H9 (cell line): ENCODE results near the gene MYO1D. TPM values are rescaled to one million over a fixed set of nuclear protein-coding genes. Genes with fewer than 3 reads are reported as not detected.

Experiments used
- DNase-seq: peaks from one replicate; pipeline ENCODE4 v3.0.0-alpha.2; 2017
- H2AFZ ChIP-seq: one replicate; pipeline ENCODE4 v1.6.1; 2013; ENCODE audit warnings: mild to moderate bottlenecking, low read length, control low read depth, moderate library complexity
- H2AK5ac ChIP-seq: 2 replicates; pipeline ENCODE4 v1.6.1; 2013; ENCODE audit warnings: low read length, control low read depth, mixed read lengths; ENCODE audit not compliant: insufficient read length
- H2BK120ac ChIP-seq: one replicate; pipeline ENCODE4 v1.6.1; 2013; ENCODE audit warnings: low read depth, mild to moderate bottlenecking, low read length, control low read depth, inconsistent platforms; ENCODE audit not compliant: poor library complexity, severe bottlenecking
- H2BK12ac ChIP-seq: 2 replicates; pipeline ENCODE4 v1.6.1; 2013; ENCODE audit warnings: low read length, control low read depth, mixed read lengths, low read depth; ENCODE audit not compliant: insufficient read length
- H2BK15ac ChIP-seq: 2 replicates; pipeline ENCODE4 v1.6.1; 2013; ENCODE audit warnings: low read depth, low read length, control low read depth
- H2BK20ac ChIP-seq: one replicate; pipeline ENCODE4 v1.6.1; 2013; ENCODE audit warnings: low read depth, mild to moderate bottlenecking, low read length, control low read depth, inconsistent platforms; ENCODE audit not compliant: poor library complexity, severe bottlenecking
- H2BK5ac ChIP-seq: 2 replicates; pipeline ENCODE4 v1.6.1; 2013; ENCODE audit warnings: low read length, control low read depth, mixed read lengths; ENCODE audit not compliant: insufficient read length
- H3K14ac ChIP-seq: 2 replicates; pipeline ENCODE4 v1.6.1; 2013; ENCODE audit warnings: low read length, control low read depth; ENCODE audit not compliant: insufficient read depth
- H3K18ac ChIP-seq: 2 replicates; pipeline ENCODE4 v1.6.1; 2013; ENCODE audit warnings: low read depth, mild to moderate bottlenecking, mixed read lengths, low read length, control low read depth; ENCODE audit not compliant: insufficient read length
- H3K23ac ChIP-seq: 2 replicates; pipeline ENCODE4 v1.6.1; 2013; ENCODE audit warnings: low read length, control low read depth, mixed read lengths, low read depth; ENCODE audit not compliant: insufficient read length
- H3K23me2 ChIP-seq: 2 replicates; pipeline ENCODE4 v1.6.1; 2013; ENCODE audit warnings: low read depth, mild to moderate bottlenecking, mixed read lengths, low read length, control low read depth; ENCODE audit not compliant: insufficient read length, poor library complexity, severe bottlenecking
- H3K27ac ChIP-seq: 2 replicates; pipeline ENCODE4 v1.5.1; 2013; ENCODE audit warnings: low read length, control low read depth, mixed read lengths, low read depth; ENCODE audit not compliant: insufficient read length
- H3K27me3 ChIP-seq: 2 replicates; pipeline ENCODE4 v1.6.1; 2013; ENCODE audit warnings: low read length, control low read depth, inconsistent platforms; ENCODE audit not compliant: insufficient read depth
- H3K4ac ChIP-seq: 2 replicates; pipeline ENCODE4 v1.6.1; 2013; ENCODE audit warnings: low read depth, mild to moderate bottlenecking, control low read depth, inconsistent platforms, low read length, moderate library complexity
- H3K4me1 ChIP-seq: 2 replicates; pipeline ENCODE4 v1.6.1; 2013; ENCODE audit warnings: low read length, control low read depth, inconsistent platforms; ENCODE audit not compliant: insufficient read depth
- H3K4me2 ChIP-seq: 2 replicates; pipeline ENCODE4 v1.6.1; 2013; ENCODE audit warnings: low read length, control low read depth, mixed read lengths; ENCODE audit not compliant: insufficient read length, insufficient read depth
- H3K56ac ChIP-seq: 2 replicates; pipeline ENCODE4 v1.6.1; 2013; ENCODE audit warnings: low read depth, mild to moderate bottlenecking, mixed read lengths, low read length, control low read depth; ENCODE audit not compliant: insufficient read length
- H3K79me1 ChIP-seq: 2 replicates; pipeline ENCODE4 v1.6.1; 2013; ENCODE audit warnings: low read depth, mild to moderate bottlenecking, moderate library complexity, low read length, control low read depth, inconsistent platforms; ENCODE audit not compliant: insufficient read depth, poor library complexity, severe bottlenecking
- H3K79me2 ChIP-seq: 2 replicates; pipeline ENCODE4 v1.6.1; 2013; ENCODE audit warnings: low read length, control low read depth, inconsistent platforms; ENCODE audit not compliant: insufficient read depth
- H3K9ac ChIP-seq: 2 replicates; pipeline ENCODE4 v1.6.1; 2013; ENCODE audit warnings: low read length, control low read depth, mixed read lengths; ENCODE audit not compliant: insufficient read length; ENCODE audit errors: extremely low read depth
- H3K9me3 ChIP-seq: one replicate; pipeline ENCODE4 v1.6.1; 2013; ENCODE audit warnings: low read depth, low read length, inconsistent platforms; ENCODE audit not compliant: control insufficient read depth
- H3T11ph ChIP-seq: one replicate; pipeline ENCODE4 v1.6.1; 2013; ENCODE audit warnings: mild to moderate bottlenecking, low read length, control low read depth, inconsistent platforms
- H4K20me1 ChIP-seq: one replicate; pipeline ENCODE4 v1.6.1; 2013; ENCODE audit not compliant: control insufficient read depth, insufficient read length, insufficient read depth
- H4K5ac ChIP-seq: 2 replicates; pipeline ENCODE4 v1.6.1; 2013; ENCODE audit warnings: low read depth, mild to moderate bottlenecking, mixed read lengths, low read length, control low read depth; ENCODE audit not compliant: insufficient read length
- H4K8ac ChIP-seq: replicated peaks from 2 replicates; pipeline ENCODE4 v1.6.1; 2013; ENCODE audit warnings: low read length, control low read depth, mixed read lengths, low read depth; ENCODE audit not compliant: insufficient read length
- H4K91ac ChIP-seq: 2 replicates; pipeline ENCODE4 v1.6.1; 2013; ENCODE audit warnings: low read depth, mild to moderate bottlenecking, moderate library complexity, mixed read lengths, low read length, control low read depth; ENCODE audit not compliant: insufficient read length
- H3K27ac Mint-ChIP-seq, 3 experiments: 2 replicates in 2 of 3; 3 replicates in 1 of 3; pipeline ENCODE4 v1.8.0; 2020 to 2021; ENCODE audit warnings: mixed read lengths in 3 of 3, mild to moderate bottlenecking in 1 of 3, moderate library complexity in 1 of 3
- H3K27me3 Mint-ChIP-seq: 2 replicates; pipeline ENCODE4 v1.8.0; 2021; ENCODE audit warnings: low read depth, mild to moderate bottlenecking, moderate library complexity, mixed read lengths
- H3K36me3 Mint-ChIP-seq, 3 experiments: 2 replicates in 2 of 3; 3 replicates in 1 of 3; pipeline ENCODE4 v1.8.0; 2020 to 2021; ENCODE audit warnings: low read depth in 3 of 3, mixed read lengths in 3 of 3; ENCODE audit not compliant: insufficient read depth in 1 of 3
- H3K4me1 Mint-ChIP-seq, 2 experiments: 2 replicates each; pipeline ENCODE4 v1.8.0; 2020; ENCODE audit warnings: mixed read lengths in 2 of 2
- H3K4me3 Mint-ChIP-seq, 2 experiments: 2 replicates in 1 of 2; 3 replicates in 1 of 2; pipeline ENCODE4 v1.8.0; 2020 to 2021; ENCODE audit warnings: mild to moderate bottlenecking in 2 of 2, mixed read lengths in 2 of 2, moderate library complexity in 1 of 2
- H3K9me3 Mint-ChIP-seq, 2 experiments: 2 replicates in 1 of 2; 3 replicates in 1 of 2; pipeline ENCODE4 v1.8.0; 2020; ENCODE audit warnings: mild to moderate bottlenecking in 2 of 2, mixed read lengths in 2 of 2, moderate library complexity in 1 of 2
- total RNA-seq: library from RNA; stranded (reverse); gene quantifications from 2 replicates; pipeline ENCODE4 v1.2.1, GENCODE V29; 2021
- TF ChIP-seq, protein P1 (sequence below): fragments of 200-600 bp; sonication (generic); conservative IDR thresholded peaks from 3 replicates; pipeline ENCODE4 v1.8.0; 2021; ENCODE audit warnings: antibody characterized with exemption, mild to moderate bottlenecking

Gene MYO1D
- total RNA-seq, 1 experiment from 2014 or later: 19.0 TPM

DNA sequence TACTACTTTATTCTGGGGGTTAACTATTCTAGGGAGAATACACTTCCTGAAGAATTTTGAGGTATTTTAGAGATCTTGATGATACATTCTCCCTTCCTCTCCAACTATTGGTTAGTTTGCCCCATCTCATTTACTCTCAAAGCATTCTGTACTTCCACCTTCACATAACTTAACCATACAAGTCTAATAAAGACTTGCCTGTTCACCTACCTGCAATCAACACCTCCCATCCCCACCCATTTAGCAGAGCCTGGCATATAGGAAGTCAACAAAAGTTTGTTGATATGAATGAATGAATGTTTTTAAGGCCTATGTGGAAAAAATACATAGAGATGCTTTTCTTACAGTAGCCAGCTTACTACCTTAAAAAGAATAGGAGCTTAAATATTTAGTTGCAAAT, 50.8 kb downstream of the MYO1D start:
- no peaks in the 10 kb centered on the region for H4K20me1 ChIP-seq
- no peak overlapping the region for H4K8ac ChIP-seq
- H3K27me3 Mint-ChIP-seq: no peaks in the 10 kb centered on the region; the same call in 1 of the 2 replicates
- no peaks in the 10 kb centered on the region for H3K4me1 ChIP-seq
- H2AK5ac ChIP-seq: no peak overlapping the region
- H3K27ac ChIP-seq: no peak overlapping the region
- no peak overlapping the region for H4K5ac ChIP-seq
- H2BK5ac ChIP-seq: no peak overlapping the region
- no peak for DNase-seq
- no peak overlapping the region for H2AFZ ChIP-seq
- H3K23me2 ChIP-seq: no peaks in the 10 kb centered on the region
- H3K9ac ChIP-seq: no peak overlapping the region
- H3K14ac ChIP-seq: no peak overlapping the region
- no peak overlapping the region for H3K56ac ChIP-seq
- H3T11ph ChIP-seq: no peak overlapping the region
- no peak overlapping the region; a peak in 1 of 7 replicates for H3K27ac Mint-ChIP-seq
- H3K23ac ChIP-seq: no peak overlapping the region
- no peak overlapping the region for H3K4me2 ChIP-seq
- no peaks in the 10 kb centered on the region for H3K27me3 ChIP-seq
- no peak overlapping the region for H2BK20ac ChIP-seq
- H3K9me3 ChIP-seq: no peaks in the 10 kb centered on the region
- no peaks in the 10 kb centered on the region for H3K79me2 ChIP-seq
- no peak overlapping the region for H2BK12ac ChIP-seq
- H3K4ac ChIP-seq: no peak overlapping the region
- H2BK15ac ChIP-seq: no peak overlapping the region
- H3K36me3 Mint-ChIP-seq: no peaks in the 10 kb centered on the region
- H3K79me1 ChIP-seq: no peaks in the 10 kb centered on the region
- H2BK120ac ChIP-seq: no peak overlapping the region
- H4K91ac ChIP-seq: no peak overlapping the region
- no peaks in the 10 kb centered on the region for H3K9me3 Mint-ChIP-seq
- TF ChIP-seq, protein P1, sequence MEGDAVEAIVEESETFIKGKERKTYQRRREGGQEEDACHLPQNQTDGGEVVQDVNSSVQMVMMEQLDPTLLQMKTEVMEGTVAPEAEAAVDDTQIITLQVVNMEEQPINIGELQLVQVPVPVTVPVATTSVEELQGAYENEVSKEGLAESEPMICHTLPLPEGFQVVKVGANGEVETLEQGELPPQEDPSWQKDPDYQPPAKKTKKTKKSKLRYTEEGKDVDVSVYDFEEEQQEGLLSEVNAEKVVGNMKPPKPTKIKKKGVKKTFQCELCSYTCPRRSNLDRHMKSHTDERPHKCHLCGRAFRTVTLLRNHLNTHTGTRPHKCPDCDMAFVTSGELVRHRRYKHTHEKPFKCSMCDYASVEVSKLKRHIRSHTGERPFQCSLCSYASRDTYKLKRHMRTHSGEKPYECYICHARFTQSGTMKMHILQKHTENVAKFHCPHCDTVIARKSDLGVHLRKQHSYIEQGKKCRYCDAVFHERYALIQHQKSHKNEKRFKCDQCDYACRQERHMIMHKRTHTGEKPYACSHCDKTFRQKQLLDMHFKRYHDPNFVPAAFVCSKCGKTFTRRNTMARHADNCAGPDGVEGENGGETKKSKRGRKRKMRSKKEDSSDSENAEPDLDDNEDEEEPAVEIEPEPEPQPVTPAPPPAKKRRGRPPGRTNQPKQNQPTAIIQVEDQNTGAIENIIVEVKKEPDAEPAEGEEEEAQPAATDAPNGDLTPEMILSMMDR: no peak
- H3K4me3 Mint-ChIP-seq: no peak overlapping the region
- peaks cover 2 to 4% of the 10 kb centered on the region in 2 experiments; a peak in 1 of 4 replicates for H3K4me1 Mint-ChIP-seq
- H3K18ac ChIP-seq: no peak overlapping the region
